ENCODE measurements around the gene LANCL1.
"Not testable (repeated sequence)": the region's sequence is repeated elsewhere in the genome, so short reads cannot be mapped to it uniquely, and the experiment has no call there.

The LANCL1 gene

GRCh38 chr2:210459407-210459806 is 17.2 kb downstream of the LANCL1 start:
- Histone ChIP-seq H3K27me3 (ENCODE audit: control insufficient read depth, insufficient read depth, low read length) (no peaks in the 10 kb centered on the region), H3K9ac (ENCODE audit: low read depth, low read length) (no peak overlapping the region), H3K27ac (ENCODE audit: low read depth, low read length) (no peak overlapping the region), H3K9me3 (ENCODE audit: control insufficient read depth, insufficient read depth, low read length) (no peaks in the 10 kb centered on the region), H3K4me3 (ENCODE audit: low read depth, low read length) (no peak overlapping the region), H3K4me1 (ENCODE audit: control insufficient read depth, insufficient read depth, low read length) (no peaks in the 10 kb centered on the region), H3K36me3 (ENCODE audit: control insufficient read depth, insufficient read depth, low read length) (peaks cover 40% of the 10 kb centered on the region)

GRCh38 chr2:210458395-210458794 is 18.2 kb downstream of the LANCL1 start:
- H3K36me3 ChIP-seq (ENCODE audit: control insufficient read depth, insufficient read depth, low read length) = peaks cover 47% of the 10 kb centered on the region
- H3K4me3 ChIP-seq (ENCODE audit: low read depth, low read length) = no peak overlapping the region
- H3K27ac ChIP-seq (ENCODE audit: low read depth, low read length) = no peak overlapping the region
- H3K4me1 ChIP-seq (ENCODE audit: control insufficient read depth, insufficient read depth, low read length) = no peaks in the 10 kb centered on the region
- H3K9me3 ChIP-seq (ENCODE audit: control insufficient read depth, insufficient read depth, low read length) = no peaks in the 10 kb centered on the region
- no peak overlapping the region for H3K9ac ChIP-seq (ENCODE audit: low read depth, low read length)
- H3K27me3 ChIP-seq (ENCODE audit: control insufficient read depth, insufficient read depth, low read length) = no peaks in the 10 kb centered on the region

- Histone ChIP-seq H3K9ac (ENCODE audit: low read depth, low read length) (no peak overlapping the region), H3K4me1 (ENCODE audit: control insufficient read depth, insufficient read depth, low read length) (no peaks in the 10 kb centered on the region), H3K27me3 (ENCODE audit: control insufficient read depth, insufficient read depth, low read length) (no peaks in the 10 kb centered on the region), H3K4me3 (ENCODE audit: low read depth, low read length) (no peak overlapping the region), H3K9me3 (ENCODE audit: control insufficient read depth, insufficient read depth, low read length) (no peaks in the 10 kb centered on the region), H3K36me3 (ENCODE audit: control insufficient read depth, insufficient read depth, low read length) (peaks cover 55% of the 10 kb centered on the region), H3K27ac (ENCODE audit: low read depth, low read length) (no peak overlapping the region)
These were observed 20.0 kb downstream of the LANCL1 start for GRCh38 chr2:210456571-210456970.

GRCh38 chr2:210454336-210454735 is 22.2 kb downstream of the LANCL1 start:
- Histone ChIP-seq H3K4me3 (ENCODE audit: low read depth, low read length) (no peak overlapping the region), H3K27me3 (ENCODE audit: control insufficient read depth, insufficient read depth, low read length) (no peaks in the 10 kb centered on the region), H3K27ac (ENCODE audit: low read depth, low read length) (no peak overlapping the region), H3K4me1 (ENCODE audit: control insufficient read depth, insufficient read depth, low read length) (no peaks in the 10 kb centered on the region), H3K36me3 (ENCODE audit: control insufficient read depth, insufficient read depth, low read length) (peaks cover 53% of the 10 kb centered on the region), H3K9ac (ENCODE audit: low read depth, low read length) (no peak overlapping the region), H3K9me3 (ENCODE audit: control insufficient read depth, insufficient read depth, low read length) (no peaks in the 10 kb centered on the region)

- Histone ChIP-seq H3K36me3 (ENCODE audit: control insufficient read depth, insufficient read depth, low read length) (peaks cover 37% of the 10 kb centered on the region), H3K4me3 (ENCODE audit: low read depth, low read length) (no peak overlapping the region), H3K9me3 (ENCODE audit: control insufficient read depth, insufficient read depth, low read length) (no peaks in the 10 kb centered on the region)
These were observed 24.4 kb downstream of the LANCL1 start for GRCh38 chr2:210452194-210452593.

GRCh38 chr2:210450942-210451341 is 25.6 kb downstream of the LANCL1 start:
- H3K4me3 ChIP-seq (ENCODE audit: low read depth, low read length); H3K9ac ChIP-seq (ENCODE audit: low read depth, low read length); H3K4me1 ChIP-seq (ENCODE audit: control insufficient read depth, insufficient read depth, low read length); H3K9me3 ChIP-seq (ENCODE audit: control insufficient read depth, insufficient read depth, low read length); H3K27ac ChIP-seq (ENCODE audit: low read depth, low read length); H3K27me3 ChIP-seq (ENCODE audit: control insufficient read depth, insufficient read depth, low read length): not testable (repeated sequence)
- H3K36me3 ChIP-seq (ENCODE audit: control insufficient read depth, insufficient read depth, low read length) = peaks cover 29% of the 10 kb centered on the region

More at GRCh38 chr2:210452194-210452593, 24.4 kb downstream of the LANCL1 start:
- H3K27ac ChIP-seq (ENCODE audit: low read depth, low read length) = no peak overlapping the region
- H3K4me1 ChIP-seq (ENCODE audit: control insufficient read depth, insufficient read depth, low read length) = no peaks in the 10 kb centered on the region
- H3K27me3 ChIP-seq (ENCODE audit: control insufficient read depth, insufficient read depth, low read length) = no peaks in the 10 kb centered on the region
- no peak overlapping the region for H3K9ac ChIP-seq (ENCODE audit: low read depth, low read length)

- H3K36me3 ChIP-seq (ENCODE audit: control insufficient read depth, insufficient read depth, low read length) = no peaks in the 10 kb centered on the region
- H3K27ac ChIP-seq (ENCODE audit: low read depth, low read length) = no peak overlapping the region
- no peaks in the 10 kb centered on the region for H3K9me3 ChIP-seq (ENCODE audit: control insufficient read depth, insufficient read depth, low read length)
- peaks cover 23% of the 10 kb centered on the region for H3K4me1 ChIP-seq (ENCODE audit: control insufficient read depth, insufficient read depth, low read length)
- H3K27me3 ChIP-seq (ENCODE audit: control insufficient read depth, insufficient read depth, low read length) = no peaks in the 10 kb centered on the region; the same call in 1 of the 2 replicates
- no peak overlapping the region for H3K4me3 ChIP-seq (ENCODE audit: low read depth, low read length)
- no peak overlapping the region for H3K9ac ChIP-seq (ENCODE audit: low read depth, low read length)
These were observed 30.8 kb downstream of the LANCL1 start for GRCh38 chr2:210445732-210446131.

- H3K9me3 ChIP-seq (ENCODE audit: control insufficient read depth, insufficient read depth, low read length) = no peaks in the 10 kb centered on the region
These were observed 31.3 kb downstream of the LANCL1 start for GRCh38 chr2:210445116-210445707.

GRCh38 chr2:210443527-210443926 is 33.0 kb downstream of the LANCL1 start:
- Histone ChIP-seq H3K4me1 (ENCODE audit: control insufficient read depth, insufficient read depth, low read length) (peaks cover 23% of the 10 kb centered on the region), H3K27me3 (ENCODE audit: control insufficient read depth, insufficient read depth, low read length) (no peaks in the 10 kb centered on the region; the same call in 1 of the 2 replicates), H3K4me3 (ENCODE audit: low read depth, low read length) (no peak overlapping the region), H3K9me3 (ENCODE audit: control insufficient read depth, insufficient read depth, low read length) (no peaks in the 10 kb centered on the region), H3K27ac (ENCODE audit: low read depth, low read length) (no peak overlapping the region), H3K9ac (ENCODE audit: low read depth, low read length) (no peak overlapping the region), H3K36me3 (ENCODE audit: control insufficient read depth, insufficient read depth, low read length) (peaks cover 14% of the 10 kb centered on the region; the same call in 1 of the 2 replicates)

More at GRCh38 chr2:210445116-210445707, 31.3 kb downstream of the LANCL1 start:
- Histone ChIP-seq H3K4me1 (ENCODE audit: control insufficient read depth, insufficient read depth, low read length) (peaks cover 23% of the 10 kb centered on the region), H3K36me3 (ENCODE audit: control insufficient read depth, insufficient read depth, low read length) (no peaks in the 10 kb centered on the region), H3K9ac (ENCODE audit: low read depth, low read length) (no peak overlapping the region), H3K4me3 (ENCODE audit: low read depth, low read length) (no peak overlapping the region), H3K27ac (ENCODE audit: low read depth, low read length) (no peak overlapping the region), H3K27me3 (ENCODE audit: control insufficient read depth, insufficient read depth, low read length) (no peaks in the 10 kb centered on the region; the same call in 1 of the 2 replicates)

GRCh38 chr2:210442878-210443277 is 33.7 kb downstream of the LANCL1 start:
- Histone ChIP-seq H3K9ac (ENCODE audit: low read depth, low read length) (no peak overlapping the region), H3K9me3 (ENCODE audit: control insufficient read depth, insufficient read depth, low read length) (no peaks in the 10 kb centered on the region), H3K27ac (ENCODE audit: low read depth, low read length) (no peak overlapping the region), H3K27me3 (ENCODE audit: control insufficient read depth, insufficient read depth, low read length) (no peaks in the 10 kb centered on the region; the same call in 1 of the 2 replicates), H3K36me3 (ENCODE audit: control insufficient read depth, insufficient read depth, low read length) (peaks cover 17% of the 10 kb centered on the region; the same call in 1 of the 2 replicates), H3K4me1 (ENCODE audit: control insufficient read depth, insufficient read depth, low read length) (peaks cover 23% of the 10 kb centered on the region), H3K4me3 (ENCODE audit: low read depth, low read length) (no peak overlapping the region)

GRCh38 chr2:210442457-210442856 is 34.1 kb downstream of the LANCL1 start:
- H3K4me1 ChIP-seq (ENCODE audit: control insufficient read depth, insufficient read depth, low read length) = peaks cover 23% of the 10 kb centered on the region
- H3K27ac ChIP-seq (ENCODE audit: low read depth, low read length) = no peak overlapping the region
- no peaks in the 10 kb centered on the region for H3K9me3 ChIP-seq (ENCODE audit: control insufficient read depth, insufficient read depth, low read length)
- no peak overlapping the region for H3K4me3 ChIP-seq (ENCODE audit: low read depth, low read length)
- H3K36me3 ChIP-seq (ENCODE audit: control insufficient read depth, insufficient read depth, low read length) = peaks cover 19% of the 10 kb centered on the region; the same call in 1 of the 2 replicates
- H3K9ac ChIP-seq (ENCODE audit: low read depth, low read length) = no peak overlapping the region
- no peaks in the 10 kb centered on the region; the same call in 1 of the 2 replicates for H3K27me3 ChIP-seq (ENCODE audit: control insufficient read depth, insufficient read depth, low read length)

Measured in HUES48 (cell line).